Measurements from ENCODE around the gene TBC1D32. TPM values are rescaled to one million over a fixed set of nuclear protein-coding genes. Genes with fewer than 3 reads are reported as not detected.
"Not testable (repeated sequence)": the region's sequence is repeated elsewhere in the genome, so short reads cannot be mapped to it uniquely, and the experiment has no call there.

TBC1D32 gene
- total and polyA plus RNA-seq, 2 donors (not counting 1 experiment from before 2014, with no cell fraction given), result 6.3 to 21.0 TPM

- Histone ChIP-seq H3K4me3 (replicated peaks in 1 of 4; ENCODE audit: control extremely low read depth in 1 of 4, insufficient read depth in 1 of 4, low read depth in 3 of 4, low read length in 4 of 4) (no peak overlapping the region), H3K36me3 (ENCODE audit: control insufficient read depth, insufficient read depth, low read length) (no peaks in the 10 kb centered on the region), H3K9ac (ENCODE audit: insufficient read depth, low read length) (no peak overlapping the region), H3K4me1 (ENCODE audit: control insufficient read depth, extremely low read depth, insufficient read depth, low read length) (no peaks in the 10 kb centered on the region), H3K27me3 (ENCODE audit: control insufficient read depth, insufficient read depth, low read length) (no peaks in the 10 kb centered on the region), H3K4me2 (ENCODE audit: extremely low read depth, insufficient read depth, low read length) (no peak overlapping the region), H3K27ac (ENCODE audit: insufficient read depth, low read length) (no peak overlapping the region), H2AFZ (ENCODE audit: low read length) (no peak overlapping the region), H3K9me3 (ENCODE audit: control insufficient read depth, insufficient read depth, low read depth, low read length) (no peaks in the 10 kb centered on the region), H3K79me2 (ENCODE audit: control insufficient read depth, insufficient read depth, low read length) (no peaks in the 10 kb centered on the region), H4K20me1 (ENCODE audit: control insufficient read depth, extremely low read depth, insufficient read depth, low read length) (no peaks in the 10 kb centered on the region)
- TF ChIP-seq CTCF (conservative IDR thresholded peaks at IDR 0.05 in 1 of 2, IDR thresholded peaks at IDR 0.05 in 1 of 2; ENCODE audit: low read depth in 1 of 2, low read length in 2 of 2) (no peak), EZH2 (IDR thresholded peaks at IDR 0.05; ENCODE audit: low read length, missing control alignments) (no peak)
- no peak for DNase-seq (ENCODE audit: low read depth in 2 of 2)
Measured at GRCh38 chr6:121338956-121339355, 4.7 kb upstream of the TBC1D32 start.

GRCh38 chr6:121338366-121338765 is 4.1 kb upstream of the TBC1D32 start:
- Histone ChIP-seq H3K4me1 (ENCODE audit: control insufficient read depth, extremely low read depth, insufficient read depth, low read length) (no peaks in the 10 kb centered on the region), H3K79me2 (ENCODE audit: control insufficient read depth, insufficient read depth, low read length) (no peaks in the 10 kb centered on the region), H3K4me2 (ENCODE audit: extremely low read depth, insufficient read depth, low read length) (no peak overlapping the region), H3K9ac (ENCODE audit: insufficient read depth, low read length) (no peak overlapping the region), H2AFZ (ENCODE audit: low read length) (no peak overlapping the region), H3K27me3 (ENCODE audit: control insufficient read depth, insufficient read depth, low read length) (no peaks in the 10 kb centered on the region), H3K4me3 (replicated peaks in 1 of 4; ENCODE audit: control extremely low read depth in 1 of 4, insufficient read depth in 1 of 4, low read depth in 3 of 4, low read length in 4 of 4) (no peak overlapping the region), H3K9me3 (ENCODE audit: control insufficient read depth, insufficient read depth, low read depth, low read length) (no peaks in the 10 kb centered on the region), H3K27ac (ENCODE audit: insufficient read depth, low read length) (no peak overlapping the region), H4K20me1 (ENCODE audit: control insufficient read depth, extremely low read depth, insufficient read depth, low read length) (no peaks in the 10 kb centered on the region), H3K36me3 (ENCODE audit: control insufficient read depth, insufficient read depth, low read length) (no peaks in the 10 kb centered on the region)
- no peak for TF ChIP-seq CTCF (conservative IDR thresholded peaks at IDR 0.05 in 1 of 2, IDR thresholded peaks at IDR 0.05 in 1 of 2; ENCODE audit: low read depth in 1 of 2, low read length in 2 of 2)
- no peak for TF ChIP-seq EZH2 (IDR thresholded peaks at IDR 0.05; ENCODE audit: low read length, missing control alignments)
- no peak for DNase-seq (ENCODE audit: low read depth in 2 of 2)

GRCh38 chr6:121335087-121336008 is 1.1 kb upstream of the TBC1D32 start:
- Histone ChIP-seq H3K9me3 (ENCODE audit: control insufficient read depth, insufficient read depth, low read depth, low read length) (no peaks in the 10 kb centered on the region), H3K9ac (ENCODE audit: insufficient read depth, low read length) (peak overlapping the region; percentile 96), H2AFZ (ENCODE audit: low read length) (peak overlapping the region; percentile 96), H4K20me1 (ENCODE audit: control insufficient read depth, extremely low read depth, insufficient read depth, low read length) (no peaks in the 10 kb centered on the region), H3K36me3 (ENCODE audit: control insufficient read depth, insufficient read depth, low read length) (no peaks in the 10 kb centered on the region), H3K27ac (ENCODE audit: insufficient read depth, low read length) (peak overlapping the region; percentile 100), H3K4me1 (ENCODE audit: control insufficient read depth, extremely low read depth, insufficient read depth, low read length) (no peaks in the 10 kb centered on the region), H3K4me3 (replicated peaks in 1 of 4; ENCODE audit: control extremely low read depth in 1 of 4, insufficient read depth in 1 of 4, low read depth in 3 of 4, low read length in 4 of 4) (peak overlapping the region; percentile 78 to 94 (median 88)), H3K4me2 (ENCODE audit: extremely low read depth, insufficient read depth, low read length) (peak overlapping the region; percentile 76), H3K79me2 (ENCODE audit: control insufficient read depth, insufficient read depth, low read length) (no peaks in the 10 kb centered on the region), H3K27me3 (ENCODE audit: control insufficient read depth, insufficient read depth, low read length) (no peaks in the 10 kb centered on the region)
- peak in 1 of 2 donors; percentile 1 for DNase-seq (ENCODE audit: low read depth in 2 of 2)
- TF ChIP-seq EZH2 (IDR thresholded peaks at IDR 0.05; ENCODE audit: low read length, missing control alignments) (no peak), CTCF (conservative IDR thresholded peaks at IDR 0.05 in 1 of 2, IDR thresholded peaks at IDR 0.05 in 1 of 2; ENCODE audit: low read depth in 1 of 2, low read length in 2 of 2) (no peak)

GRCh38 chr6:121333694-121334093 is 586 bp downstream of the TBC1D32 start:
- not testable (repeated sequence) for H4K20me1 ChIP-seq (ENCODE audit: control insufficient read depth, extremely low read depth, insufficient read depth, low read length); DNase-seq (ENCODE audit: low read depth in 2 of 2); H3K9me3 ChIP-seq (ENCODE audit: control insufficient read depth, insufficient read depth, low read depth, low read length); H3K36me3 ChIP-seq (ENCODE audit: control insufficient read depth, insufficient read depth, low read length); H3K9ac ChIP-seq (ENCODE audit: insufficient read depth, low read length); H2AFZ ChIP-seq (ENCODE audit: low read length); H3K27me3 ChIP-seq (ENCODE audit: control insufficient read depth, insufficient read depth, low read length); H3K4me1 ChIP-seq (ENCODE audit: control insufficient read depth, extremely low read depth, insufficient read depth, low read length); H3K79me2 ChIP-seq (ENCODE audit: control insufficient read depth, insufficient read depth, low read length)
- H3K4me2 ChIP-seq (ENCODE audit: extremely low read depth, insufficient read depth, low read length), result peak overlapping the region; percentile 89
- peak overlapping the region; percentile 100 for H3K27ac ChIP-seq (ENCODE audit: insufficient read depth, low read length)
- peak overlapping the region in 3 of 4 experiments; percentile 78 to 90 (median 85) for H3K4me3 ChIP-seq (replicated peaks in 1 of 4; ENCODE audit: control extremely low read depth in 1 of 4, insufficient read depth in 1 of 4, low read depth in 3 of 4, low read length in 4 of 4)
